Panc1 (cell line): Measurements from ENCODE around the gene KDM5C.

Source experiments
- CTCF ChIP-seq: fragments of 450-650 bp; IDR thresholded peaks from 2 replicates; pipeline ENCODE4 v1.5.1; 2017; ENCODE audit warnings: mild to moderate bottlenecking
- POLR2AphosphoS5 ChIP-seq: IDR thresholded peaks from 2 replicates; pipeline ENCODE4 v1.6.1; 2012; ENCODE audit warnings: mild to moderate bottlenecking, low read depth, low read length, moderate library complexity
- REST ChIP-seq, 2 experiments: IDR thresholded peaks; 2 replicates each; pipeline ENCODE4 v1.6.1; 2011 to 2012; ENCODE audit warnings: low read depth in 2 of 2, control low read depth in 1 of 2, low read length in 1 of 2, mild to moderate bottlenecking in 1 of 2, moderate library complexity in 1 of 2; ENCODE audit not compliant: insufficient read depth in 1 of 2
- SIN3A ChIP-seq: IDR thresholded peaks from 2 replicates; pipeline ENCODE4 v1.6.1; 2012; ENCODE audit warnings: low read depth, mild to moderate bottlenecking, low read length, moderate library complexity, borderline replicate concordance; ENCODE audit not compliant: insufficient read depth
- TCF7L2 ChIP-seq: IDR thresholded peaks from 2 replicates; pipeline ENCODE4 v1.6.1; 2011; ENCODE audit warnings: mild to moderate bottlenecking, low read depth, low read length, inconsistent platforms

DNA sequence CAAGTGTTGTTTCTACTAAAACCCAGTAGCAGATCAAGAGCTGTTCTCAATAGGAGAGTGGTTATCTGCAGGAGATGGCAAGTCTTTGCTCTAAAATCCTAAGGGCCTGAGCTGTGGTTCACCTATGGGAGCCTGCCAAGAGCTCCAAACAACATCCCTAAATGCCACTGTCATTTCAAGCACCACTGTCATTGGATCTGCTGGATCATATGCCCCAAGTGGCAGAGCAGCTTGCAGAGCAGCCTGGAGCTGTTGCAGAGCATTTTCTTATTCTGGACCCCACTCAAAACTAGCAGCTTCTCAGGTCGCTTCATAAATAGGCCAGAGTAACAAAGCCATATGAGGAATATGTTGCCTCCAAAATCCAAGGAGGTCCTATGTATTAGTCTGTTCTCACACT is 71.4 kb downstream of the KDM5C start:
- TF ChIP-seq TCF7L2: no peak
- no peak for TF ChIP-seq REST (IDR thresholded peaks at IDR 0.05; ENCODE audit: insufficient read depth in 1 of 2, low read depth in 2 of 2, low read length in 1 of 2)
- no peak for TF ChIP-seq CTCF
- no peak for TF ChIP-seq POLR2AphosphoS5
- TF ChIP-seq SIN3A: no peak
